GM10266 (cell line): ENCODE measurements around the gene RNF213.

ENCODE experiments used
- DNase-seq: peaks from one replicate; pipeline ENCODE4 v3.0.0; 2012; ENCODE audit errors: extremely low spot score
- CTCF ChIP-seq: IDR thresholded peaks from 2 replicates; pipeline ENCODE4 v1.5.1; 2012; ENCODE audit warnings: mild to moderate bottlenecking, low read depth; ENCODE audit not compliant: control insufficient read depth, insufficient read depth; ENCODE audit errors: missing control alignments

Gene RNF213

GRCh38 chr17:80414803-80415625 lies 154.4 kb downstream of the RNF213 start, which contains the start of gene ENDOV:
Gene ENDOV, plus strand, starts transcription at chr17:80415167. Its CDS starts 28 bp downstream, at chr17:80415195.
- TF ChIP-seq CTCF: no peak
- peak; percentile 98 for DNase-seq

- DNase-seq: no peak
- TF ChIP-seq CTCF: no peak
These were observed 155.0 kb downstream of the RNF213 start for GRCh38 chr17:80415626-80416137.

GRCh38 chr17:80416260-80416939 lies 155.7 kb downstream of the RNF213 start:
- TF ChIP-seq CTCF: no peak
- peak; percentile 11 for DNase-seq

GRCh38 chr17:80416940-80417293 lies 156.3 kb downstream of the RNF213 start:
- DNase-seq: no peak
- TF ChIP-seq CTCF: no peak

GRCh38 chr17:80418589-80418988 lies 157.9 kb downstream of the RNF213 start:
- no peak for DNase-seq
- TF ChIP-seq CTCF: no peak

GRCh38 chr17:80419255-80419654 lies 158.6 kb downstream of the RNF213 start:
- TF ChIP-seq CTCF: no peak
- DNase-seq: peak; percentile 6

- no peak for DNase-seq
- TF ChIP-seq CTCF: no peak
These were observed 160.9 kb downstream of the RNF213 start for GRCh38 chr17:80421381-80422090.
